Activated CD4-positive, alpha-beta T cell treated with anti-CD3 and anti-CD28 coated beads for 24 hours (primary cell): ENCODE results near the gene RITA1.
"Not testable (repeated sequence)": the region's sequence is repeated elsewhere in the genome, so short reads cannot be mapped to it uniquely, and the experiment has no call there.

Experiments
- DNase-seq, 2 donors: peaks; one replicate each; pipeline ENCODE4 v3.0.0-alpha.2; 2020; ENCODE audit warnings: low read depth in 2 of 2

Gene RITA1

GRCh38 chr12:113203852-113204760, 18.6 kb downstream of the RITA1 start:
- no peak for DNase-seq

- no peak for DNase-seq
These were observed 19.3 kb downstream of the RITA1 start for GRCh38 chr12:113204804-113205203.

GRCh38 chr12:113206802-113207201, 21.3 kb downstream of the RITA1 start:
- DNase-seq: not testable (repeated sequence)

GRCh38 chr12:113207613-113208040, 22.1 kb downstream of the RITA1 start:
- DNase-seq: no peak

GRCh38 chr12:113208041-113208934, 22.8 kb downstream of the RITA1 start:
- DNase-seq: no peak

- DNase-seq: no peak
These were observed 25.6 kb downstream of the RITA1 start for GRCh38 chr12:113211160-113211559.

GRCh38 chr12:113214895-113215400, 29.4 kb downstream of the RITA1 start:
- no peak for DNase-seq

GRCh38 chr12:113216027-113216426, 30.5 kb downstream of the RITA1 start:
- DNase-seq: no peak

GRCh38 chr12:113220593-113221180, 35.2 kb downstream of the RITA1 start:
- DNase-seq: no peak

GRCh38 chr12:113221181-113221996, 35.9 kb downstream of the RITA1 start, which contains the start of gene TPCN1:
TSS of gene TPCN1 (plus strand) at chr12:113221464. CDS start at chr12:113226853, 5,389 bp downstream.
- DNase-seq: peak; percentile 98 to 99

GRCh38 chr12:113221997-113222729, 36.6 kb downstream of the RITA1 start:
- DNase-seq: no peak

GRCh38 chr12:113222730-113223531, 37.4 kb downstream of the RITA1 start:
- DNase-seq: no peak

- DNase-seq: no peak
These were observed 39.4 kb downstream of the RITA1 start for GRCh38 chr12:113224955-113225354.

GRCh38 chr12:113226696-113227568, 41.4 kb downstream of the RITA1 start:
- DNase-seq: no peak

GRCh38 chr12:113227686-113228391, 42.3 kb downstream of the RITA1 start:
- DNase-seq: no peak

GRCh38 chr12:113228394-113229028, 43.0 kb downstream of the RITA1 start:
- no peak for DNase-seq
